IMR-90 (cell line): ENCODE data around the gene PHAF1.

ENCODE experiments used
- BHLHE40 ChIP-seq: fragments of 150-350 bp; IDR thresholded peaks from 2 replicates; pipeline ENCODE4 v1.6.1; 2016; ENCODE audit warnings: mild to moderate bottlenecking, low read depth, low read length
- CHD1 ChIP-seq: IDR thresholded peaks from 2 replicates; pipeline ENCODE4 v1.6.1; 2012; ENCODE audit warnings: low read depth, low read length, improper control_type of control experiment
- CTCF ChIP-seq: conservative IDR thresholded peaks from 2 replicates; pipeline ENCODE4 v1.5.1; 2012; ENCODE audit warnings: mild to moderate bottlenecking, low read depth, low read length, improper control_type of control experiment
- ELK1 ChIP-seq: fragments of 150-350 bp; IDR thresholded peaks from 2 replicates; pipeline ENCODE4 v1.6.1; 2016; ENCODE audit warnings: low read depth, mild to moderate bottlenecking, low read length, moderate library complexity, borderline replicate concordance
- FOS ChIP-seq: fragments of 150-350 bp; IDR thresholded peaks from 2 replicates; pipeline ENCODE4 v1.6.1; 2016; ENCODE audit warnings: low read depth, low read length
- MAFK ChIP-seq: IDR thresholded peaks from 2 replicates; pipeline ENCODE4 v1.6.1; 2012; ENCODE audit warnings: low read depth, low read length, improper control_type of control experiment
- MAZ ChIP-seq: IDR thresholded peaks from 2 replicates; pipeline ENCODE4 v1.6.1; 2012; ENCODE audit warnings: low read depth, mild to moderate bottlenecking, low read length, improper control_type of control experiment, moderate library complexity, borderline replicate concordance
- MXI1 ChIP-seq: IDR thresholded peaks from 2 replicates; pipeline ENCODE4 v1.6.1; 2012; ENCODE audit warnings: low read depth, mild to moderate bottlenecking, low read length, moderate library complexity, borderline replicate concordance
- NFE2L2 ChIP-seq: fragments of 150-350 bp; IDR thresholded peaks from 2 replicates; pipeline ENCODE4 v1.6.1; 2016; ENCODE audit warnings: low read depth, mild to moderate bottlenecking, low read length
- POLR2A ChIP-seq: IDR thresholded peaks from 2 replicates; pipeline ENCODE4 v1.6.1; 2012; ENCODE audit warnings: mild to moderate bottlenecking, low read depth, low read length
- SMC3 ChIP-seq: fragments of 150-350 bp; IDR thresholded peaks from 2 replicates; pipeline ENCODE4 v1.6.1; 2016; ENCODE audit warnings: low read depth, mild to moderate bottlenecking, antibody characterized with exemption, low read length, moderate library complexity

GRCh38 chr16:67151431-67152097 is 41.8 kb downstream of the PHAF1 start:
- TF ChIP-seq POLR2A (no peak), MAZ (no peak), BHLHE40 (no peak), CTCF (no peak), ELK1 (no peak), FOS (no peak), NFE2L2 (no peak), MAFK (no peak), CHD1 (no peak), MXI1 (no peak), SMC3 (no peak)
